ENCODE data around the gene UBAP2. TPM values are rescaled to one million over a fixed set of nuclear protein-coding genes. Genes with fewer than 3 reads are reported as not detected.

Gene UBAP2
- total and polyA plus RNA-seq, 2 of the 4 experiments (the other 2 are of a cell fraction) = 12.9 to 25.5 TPM

DNA sequence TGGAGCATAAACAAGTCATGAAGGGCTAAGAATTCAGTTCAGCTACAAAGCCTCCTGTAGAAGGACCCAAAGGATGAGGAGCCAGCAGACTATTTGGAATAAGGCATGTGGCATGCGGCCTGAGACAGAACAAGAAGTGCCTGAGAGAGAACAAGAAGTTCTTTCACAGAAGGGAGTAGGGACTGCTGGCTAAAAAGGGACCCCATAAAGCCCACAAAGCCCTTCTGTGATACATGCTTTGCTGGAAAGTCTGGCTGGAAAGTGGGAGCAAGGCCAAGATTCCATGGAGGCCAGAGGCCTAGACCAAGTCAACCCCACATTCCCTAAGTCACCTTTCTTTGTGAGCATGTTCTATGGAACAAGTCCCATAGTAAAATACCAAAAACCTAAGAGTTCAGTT, 35.9 kb upstream of the UBAP2 start:
- no TSS peak for BruUV-seq (replicated peaks)
- CTCF ChIA-PET = interaction anchor here (1.3 kb wide), 1 partner anchor 11 kb away, joined by 7 read pairs; no protein-coding TSS in a partner anchor
- WGBS, 2 experiments (ENCODE audit: extremely low coverage in 2 of 2, insufficient read length in 1 of 2) = 86% methylated on average over 1 of the region's 1 CpG; no CpG with 5 or more reads in 1 of the 2 experiments

More for the DNA sequence above, 35.9 kb upstream of the UBAP2 start:
- no peak for TF ChIP-seq CEBPB (IDR thresholded peaks at IDR 0.05; ENCODE audit: low read depth, low read length)
- TF ChIP-seq RAD21 (IDR thresholded peaks at IDR 0.05; ENCODE audit: low read length) = no peak
- TF ChIP-seq POLR2A (IDR thresholded peaks at IDR 0.05; ENCODE audit: low read depth, low read length) = no peak
- TF ChIP-seq MAFK (IDR thresholded peaks at IDR 0.05; ENCODE audit: low read depth, low read length) = no peak
- TF ChIP-seq BHLHE40 (IDR thresholded peaks at IDR 0.05; ENCODE audit: low read depth, low read length) = no peak
- TF ChIP-seq, protein P1, sequence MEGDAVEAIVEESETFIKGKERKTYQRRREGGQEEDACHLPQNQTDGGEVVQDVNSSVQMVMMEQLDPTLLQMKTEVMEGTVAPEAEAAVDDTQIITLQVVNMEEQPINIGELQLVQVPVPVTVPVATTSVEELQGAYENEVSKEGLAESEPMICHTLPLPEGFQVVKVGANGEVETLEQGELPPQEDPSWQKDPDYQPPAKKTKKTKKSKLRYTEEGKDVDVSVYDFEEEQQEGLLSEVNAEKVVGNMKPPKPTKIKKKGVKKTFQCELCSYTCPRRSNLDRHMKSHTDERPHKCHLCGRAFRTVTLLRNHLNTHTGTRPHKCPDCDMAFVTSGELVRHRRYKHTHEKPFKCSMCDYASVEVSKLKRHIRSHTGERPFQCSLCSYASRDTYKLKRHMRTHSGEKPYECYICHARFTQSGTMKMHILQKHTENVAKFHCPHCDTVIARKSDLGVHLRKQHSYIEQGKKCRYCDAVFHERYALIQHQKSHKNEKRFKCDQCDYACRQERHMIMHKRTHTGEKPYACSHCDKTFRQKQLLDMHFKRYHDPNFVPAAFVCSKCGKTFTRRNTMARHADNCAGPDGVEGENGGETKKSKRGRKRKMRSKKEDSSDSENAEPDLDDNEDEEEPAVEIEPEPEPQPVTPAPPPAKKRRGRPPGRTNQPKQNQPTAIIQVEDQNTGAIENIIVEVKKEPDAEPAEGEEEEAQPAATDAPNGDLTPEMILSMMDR (conservative IDR thresholded peaks at IDR 0.05; ENCODE audit: low read depth, low read length) = no peak
- TF ChIP-seq, protein P2, sequence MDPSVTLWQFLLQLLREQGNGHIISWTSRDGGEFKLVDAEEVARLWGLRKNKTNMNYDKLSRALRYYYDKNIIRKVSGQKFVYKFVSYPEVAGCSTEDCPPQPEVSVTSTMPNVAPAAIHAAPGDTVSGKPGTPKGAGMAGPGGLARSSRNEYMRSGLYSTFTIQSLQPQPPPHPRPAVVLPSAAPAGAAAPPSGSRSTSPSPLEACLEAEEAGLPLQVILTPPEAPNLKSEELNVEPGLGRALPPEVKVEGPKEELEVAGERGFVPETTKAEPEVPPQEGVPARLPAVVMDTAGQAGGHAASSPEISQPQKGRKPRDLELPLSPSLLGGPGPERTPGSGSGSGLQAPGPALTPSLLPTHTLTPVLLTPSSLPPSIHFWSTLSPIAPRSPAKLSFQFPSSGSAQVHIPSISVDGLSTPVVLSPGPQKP (IDR thresholded peaks at IDR 0.05; ENCODE audit: borderline replicate concordance, low read depth, low read length) = no peak
- no peak for TF ChIP-seq RFX5 (IDR thresholded peaks at IDR 0.05; ENCODE audit: low read depth, low read length)
- TF ChIP-seq RCOR1 (IDR thresholded peaks at IDR 0.05; ENCODE audit: insufficient replicate concordance, low read length) = no peak
- TF ChIP-seq NFE2L2 (IDR thresholded peaks at IDR 0.05; ENCODE audit: low read depth, low read length) = no peak
- TF ChIP-seq CHD1 (IDR thresholded peaks at IDR 0.05; ENCODE audit: low read depth, low read length) = no peak
- TF ChIP-seq MAZ (IDR thresholded peaks at IDR 0.05; ENCODE audit: borderline replicate concordance, low read depth, low read length) = no peak
- TF ChIP-seq, protein P3, sequence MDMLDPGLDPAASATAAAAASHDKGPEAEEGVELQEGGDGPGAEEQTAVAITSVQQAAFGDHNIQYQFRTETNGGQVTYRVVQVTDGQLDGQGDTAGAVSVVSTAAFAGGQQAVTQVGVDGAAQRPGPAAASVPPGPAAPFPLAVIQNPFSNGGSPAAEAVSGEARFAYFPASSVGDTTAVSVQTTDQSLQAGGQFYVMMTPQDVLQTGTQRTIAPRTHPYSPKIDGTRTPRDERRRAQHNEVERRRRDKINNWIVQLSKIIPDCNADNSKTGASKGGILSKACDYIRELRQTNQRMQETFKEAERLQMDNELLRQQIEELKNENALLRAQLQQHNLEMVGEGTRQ (IDR thresholded peaks at IDR 0.05; ENCODE audit: low read depth, low read length) = no peak
- Histone ChIP-seq H3K18ac (ENCODE audit: low read depth, low read length) (no peak overlapping the region), H3K4me2 (ENCODE audit: low read depth, low read length) (no peak overlapping the region), H2AK5ac (ENCODE audit: low read depth, low read length) (no peak overlapping the region), H2AFZ (replicated peaks; ENCODE audit: low read length, poor library complexity) (no peak overlapping the region), H3K79me1 (ENCODE audit: low read depth in 1 of 2, low read length in 2 of 2) (no peaks in the 10 kb centered on the region; a peak in 1 of 4 replicates), H3K4ac (ENCODE audit: low read depth, low read length) (no peak overlapping the region), H4K91ac (ENCODE audit: insufficient read depth, low read depth, low read length) (no peak overlapping the region), H3K9me1 (ENCODE audit: insufficient read depth, low read length) (no peaks in the 10 kb centered on the region), H4K5ac (ENCODE audit: low read depth, low read length) (no peak overlapping the region), H2AK9ac (replicated peaks; ENCODE audit: low read depth, low read length, poor library complexity) (no peak overlapping the region), H3K27ac (ENCODE audit: insufficient read depth, low read length) (no peak overlapping the region), H3K4me3 (ENCODE audit: insufficient read depth, low read depth, low read length) (no peak overlapping the region), H4K20me1 (ENCODE audit: insufficient read depth, low read length) (no peaks in the 10 kb centered on the region), H2BK5ac (ENCODE audit: low read depth, low read length, poor library complexity, severe bottlenecking) (no peak overlapping the region), H3K27me3 (ENCODE audit: control insufficient read depth, insufficient read depth, low read length) (no peaks in the 10 kb centered on the region), H3K36me3 (ENCODE audit: control insufficient read depth, insufficient read depth, low read length) (peaks cover 30% of the 10 kb centered on the region), H4K8ac (ENCODE audit: low read depth in 2 of 2, low read length in 2 of 2) (no peak overlapping the region), H3K14ac (replicated peaks; ENCODE audit: low read depth, low read length) (no peak overlapping the region), H2BK15ac (ENCODE audit: low read depth, low read length) (no peak overlapping the region), H3K9ac (ENCODE audit: low read depth, low read length) (no peak overlapping the region), H3K9me3 (ENCODE audit: control insufficient read depth, insufficient read depth, low read length) (no peaks in the 10 kb centered on the region), H3K23ac (ENCODE audit: low read depth, low read length) (no peak overlapping the region), H3K56ac (ENCODE audit: extremely low read depth, insufficient read depth, low read length) (no peak overlapping the region), H2BK20ac (ENCODE audit: low read depth, low read length) (no peak overlapping the region), H3K4me1 (ENCODE audit: control insufficient read depth, insufficient read depth, low read length) (no peaks in the 10 kb centered on the region), H2BK120ac (ENCODE audit: low read depth, low read length) (no peak overlapping the region)
- intact Hi-C loops (cut with micrococcal nuclease) = no loop called here
- in situ Hi-C loops (cut with MboI; ENCODE audit: low sequenced_read_pairs) = no loop called here
- POLR2A ChIA-PET (ENCODE audit: unreplicated experiment) = interaction anchor here (0.6 kb wide), 1 partner anchor 66 kb away, joined by 9 read pairs; no protein-coding TSS in a partner anchor
- dilution Hi-C loops (cut with HindIII; ENCODE audit: low sequenced_read_pairs, unreplicated experiment) = no loop called here
- peak; percentile 46 for ATAC-seq (ENCODE audit: low read depth)
- DNase-seq = no peak
